HEK293 (cell line): ENCODE results near the gene PRPF19.

ENCODE experiments used
- CTCF ChIA-PET: fragments of 350-600 bp; formaldehyde crosslinking; extraction: SDS; loops from one replicate; lab custom pipeline; 2021; ENCODE audit warnings: antibody characterized with exemption; lab: Yijun Ruan, JAX
- POLR2A ChIA-PET: fragments of 300-600 bp; formaldehyde crosslinking; extraction: SDS; loops from one replicate; lab custom pipeline; 2020; ENCODE audit warnings: antibody characterized with exemption, inconsistent platforms; lab: Yijun Ruan, JAX
- H3K27ac ChIP-seq: fragments of 200-500 bp; sonication (Bioruptor generic); 2 replicates; pipeline ENCODE4 v1.5.1; 2014; ENCODE audit warnings: low read depth, low read length, control low read depth, inconsistent platforms; ENCODE audit errors: extremely low read depth
- H3K36me3 ChIP-seq, 2 experiments: fragments of 200-500 bp in 1 of 2; sonication (Bioruptor generic) in 1 of 2; 1 replicate in 1 of 2; 2 replicates in 1 of 2; pipeline ENCODE4 v1.5.1; 2014 to 2017; ENCODE audit warnings: inconsistent platforms in 2 of 2, low read length in 2 of 2; ENCODE audit not compliant: control insufficient read depth in 2 of 2, insufficient read depth in 1 of 2
- H3K4me1 ChIP-seq: fragments of 200-500 bp; sonication (Bioruptor generic); 2 replicates; pipeline ENCODE4 v1.5.1; 2014; ENCODE audit warnings: mild to moderate bottlenecking, low read length, inconsistent platforms; ENCODE audit not compliant: control insufficient read depth, insufficient read depth
- H3K4me3 ChIP-seq: 2 replicates; pipeline ENCODE4 v1.5.1; 2011; ENCODE audit warnings: low read depth, mild to moderate bottlenecking, control low read depth, low read length, moderate library complexity
- H3K9me3 ChIP-seq: fragments of 200-500 bp; sonication (Bioruptor generic); 2 replicates; pipeline ENCODE4 v1.5.1; 2014; ENCODE audit warnings: low read depth, low read length, inconsistent platforms; ENCODE audit not compliant: control insufficient read depth, insufficient read depth
- GLIS2 ChIP-seq: fragments of 450-650 bp; formaldehyde crosslinking; IDR thresholded peaks from 2 replicates; pipeline ENCODE4 v1.5.1; 2016; ENCODE audit warnings: missing biosample characterization, missing genetic modification characterization
- KLF1 ChIP-seq: fragments of 450-650 bp; formaldehyde crosslinking; IDR thresholded peaks from 2 replicates; pipeline ENCODE4 v1.5.1; 2016; ENCODE audit warnings: missing biosample characterization, missing genetic modification characterization
- KLF16 ChIP-seq: fragments of 450-650 bp; formaldehyde crosslinking; IDR thresholded peaks from 2 replicates; pipeline ENCODE4 v1.5.1; 2017; ENCODE audit warnings: missing biosample characterization, missing genetic modification characterization
- KLF17 ChIP-seq: fragments of 450-650 bp; formaldehyde crosslinking; IDR thresholded peaks from 2 replicates; pipeline ENCODE4 v1.5.1; 2016; ENCODE audit warnings: missing biosample characterization, missing genetic modification characterization
- PRDM1 ChIP-seq: fragments of 450-650 bp; formaldehyde crosslinking; IDR thresholded peaks from 2 replicates; pipeline ENCODE4; 2016; ENCODE audit warnings: missing biosample characterization, missing genetic modification characterization
- SALL2 ChIP-seq: fragments of 450-650 bp; formaldehyde crosslinking; IDR thresholded peaks from 2 replicates; pipeline ENCODE4 v1.5.0; 2017; ENCODE audit warnings: missing biosample characterization, mild to moderate bottlenecking, missing genetic modification characterization, borderline replicate concordance
- SCRT2 ChIP-seq: fragments of 450-650 bp; formaldehyde crosslinking; IDR thresholded peaks from 2 replicates; pipeline ENCODE4 v1.5.1; 2016; ENCODE audit warnings: missing biosample characterization, missing genetic modification characterization
- ZIC2 ChIP-seq: fragments of 450-650 bp; formaldehyde crosslinking; IDR thresholded peaks from 2 replicates; pipeline ENCODE4 v1.5.1; 2016; ENCODE audit warnings: missing biosample characterization, missing genetic modification characterization
- ZNF121 ChIP-seq: fragments of 450-650 bp; formaldehyde crosslinking; IDR thresholded peaks from 2 replicates; pipeline ENCODE4 v1.5.1; 2016; ENCODE audit warnings: missing biosample characterization, missing genetic modification characterization
- ZNF184 ChIP-seq: fragments of 450-650 bp; IDR thresholded peaks from 2 replicates; pipeline ENCODE4 v1.5.1; 2018; ENCODE audit warnings: missing biosample characterization, mild to moderate bottlenecking, missing genetic modification characterization
- ZNF223 ChIP-seq: fragments of 450-650 bp; formaldehyde crosslinking; IDR thresholded peaks from 2 replicates; pipeline ENCODE4 v1.5.1; 2016; ENCODE audit warnings: missing biosample characterization, missing genetic modification characterization
- ZNF23 ChIP-seq: fragments of 450-650 bp; formaldehyde crosslinking; IDR thresholded peaks from 2 replicates; pipeline ENCODE4 v1.5.1; 2016; ENCODE audit warnings: missing biosample characterization, missing genetic modification characterization, borderline replicate concordance
- ZNF239 ChIP-seq: fragments of 450-650 bp; formaldehyde crosslinking; IDR thresholded peaks from 2 replicates; pipeline ENCODE4 v1.5.1; 2016; ENCODE audit warnings: missing biosample characterization, missing genetic modification characterization
- ZNF266 ChIP-seq: fragments of 450-650 bp; formaldehyde crosslinking; IDR thresholded peaks from 2 replicates; pipeline ENCODE4 v1.5.1; 2016; ENCODE audit warnings: missing biosample characterization, missing genetic modification characterization, low read depth
- ZNF362 ChIP-seq: fragments of 450-650 bp; formaldehyde crosslinking; IDR thresholded peaks from 2 replicates; pipeline ENCODE4 v1.5.1; 2016; ENCODE audit warnings: missing biosample characterization, missing genetic modification characterization
- ZNF530 ChIP-seq: fragments of 450-650 bp; formaldehyde crosslinking; IDR thresholded peaks from 2 replicates; pipeline ENCODE4 v1.5.1; 2016; ENCODE audit warnings: low read depth, missing biosample characterization, missing genetic modification characterization
- ZNF558 ChIP-seq: fragments of 450-650 bp; formaldehyde crosslinking; IDR thresholded peaks from 2 replicates; pipeline ENCODE4 v1.5.1; 2016; ENCODE audit warnings: missing biosample characterization, missing genetic modification characterization
- ZNF596 ChIP-seq: fragments of 450-650 bp; IDR thresholded peaks from 2 replicates; pipeline ENCODE4 v1.5.0; 2018; ENCODE audit warnings: missing biosample characterization, mild to moderate bottlenecking, missing genetic modification characterization, moderate library complexity
- ZNF639 ChIP-seq: fragments of 450-650 bp; formaldehyde crosslinking; IDR thresholded peaks from 2 replicates; pipeline ENCODE4 v1.5.1; 2016; ENCODE audit warnings: missing biosample characterization, missing genetic modification characterization
- ZNF777 ChIP-seq: fragments of 450-650 bp; formaldehyde crosslinking; IDR thresholded peaks from 2 replicates; pipeline ENCODE4 v1.5.1; 2017; ENCODE audit warnings: missing biosample characterization, missing genetic modification characterization, borderline replicate concordance
- ZNF792 ChIP-seq: fragments of 450-650 bp; formaldehyde crosslinking; IDR thresholded peaks from 2 replicates; pipeline ENCODE4 v1.5.1; 2016; ENCODE audit warnings: missing biosample characterization, missing genetic modification characterization
- ZSCAN18 ChIP-seq: fragments of 450-650 bp; formaldehyde crosslinking; IDR thresholded peaks from 2 replicates; pipeline ENCODE4 v1.5.1; 2016; ENCODE audit warnings: missing biosample characterization, missing genetic modification characterization
- ZSCAN4 ChIP-seq: fragments of 450-650 bp; formaldehyde crosslinking; IDR thresholded peaks from 2 replicates; pipeline ENCODE4 v1.5.1; 2017; ENCODE audit warnings: missing biosample characterization, missing genetic modification characterization

Gene PRPF19

GRCh38 chr11:60857378-60858232 is 48.8 kb downstream of the PRPF19 start (continued):
- TF ChIP-seq GLIS2 (no peak), ZNF530 (no peak), KLF1 (tag by site-specific recombination) (no peak)

GRCh38 chr11:60855726-60856633 is 50.4 kb downstream of the PRPF19 start, which contains the start of gene PTGDR2:
PTGDR2 (minus strand) TSS chr11:60855950; CDS start chr11:60853722, 2,228 bp downstream.
- POLR2A ChIA-PET, result interaction anchor here (1.8 kb wide), 1 partner anchor 15 kb away, joined by 4 read pairs; no protein-coding TSS in a partner anchor
- TF ChIP-seq ZNF362 (tag by site-specific recombination) (no peak), ZNF184 (tag by site-specific recombination) (no peak), ZNF121 (no peak)
- Histone ChIP-seq H3K4me1 (no peaks in the 10 kb centered on the region), H3K4me3 (no peak within 1 kb of the TSS), H3K36me3 (peaks cover 0 to 11% of the 10 kb centered on the region in 2 experiments; a peak in 1 of 3 replicates), H3K27ac (no peak within 1 kb of the TSS), H3K9me3 (no peaks in the 10 kb centered on the region)
- CTCF ChIA-PET, result interaction anchor here (1.4 to 2.4 kb wide), 2 partner anchors 25 to 32 kb away, joined by 4 to 7 read pairs; no protein-coding TSS in a partner anchor

- H3K27ac ChIP-seq, result no peak overlapping the region
- H3K4me1 ChIP-seq, result no peaks in the 10 kb centered on the region
- CTCF ChIA-PET, result interaction anchor here (0.6 to 2.4 kb wide), 4 partner anchors 24 to 425 kb away, joined by 3 to 7 read pairs (median 4); no protein-coding TSS in a partner anchor
- no peak overlapping the region for H3K4me3 ChIP-seq
- peaks cover 0 to 20% of the 10 kb centered on the region in 2 experiments; a peak in 1 of 3 replicates for H3K36me3 ChIP-seq
- POLR2A ChIA-PET, result interaction anchor here (1.8 kb wide), 1 partner anchor 16 kb away, joined by 4 read pairs; no protein-coding TSS in a partner anchor
- H3K9me3 ChIP-seq, result no peaks in the 10 kb centered on the region
- TF ChIP-seq SCRT2, result no peak
- no peak for TF ChIP-seq ZNF558 (tag by site-specific recombination)
- no peak for TF ChIP-seq ZNF223
- TF ChIP-seq PRDM1 (tag by site-specific recombination), result no peak
- no peak for TF ChIP-seq ZSCAN18 (tag by site-specific recombination)
- TF ChIP-seq SALL2 (tag by site-specific recombination), result no peak
- no peak for TF ChIP-seq ZNF792
- TF ChIP-seq ZNF639 (tag by site-specific recombination), result no peak
- no peak for TF ChIP-seq ZIC2 (tag by site-specific recombination)
- TF ChIP-seq ZNF23, result no peak
- no peak for TF ChIP-seq KLF17 (tag by site-specific recombination)
- no peak for TF ChIP-seq ZNF777 (tag by site-specific recombination)
- TF ChIP-seq KLF16 (tag by site-specific recombination), result no peak
- TF ChIP-seq ZNF239 (tag by site-specific recombination), result no peak
- no peak for TF ChIP-seq ZNF266 (tag by site-specific recombination)
- TF ChIP-seq ZNF596 (tag by site-specific recombination), result no peak
- TF ChIP-seq ZSCAN4 (tag by site-specific recombination), result no peak
Observed at GRCh38 chr11:60854847-60855725, 51.3 kb downstream of the PRPF19 start.
